A549 (cell line): Measurements from ENCODE around the gene FLYWCH1. TPM values are rescaled to one million over a fixed set of nuclear protein-coding genes. Genes with fewer than 3 reads are reported as not detected.

Source experiments
- ATAC-seq, 2 experiments: fragments of 200-7000 bp in 1 of 2; fragments of >200 bp in 1 of 2; cut with Nextera tagmentation in 1 of 2; cut with Tn5 transposase in 1 of 2; 3 replicates each; pipeline versions ENCODE4 v1.8.0 to v1.9.1; 2018 to 2020; ENCODE audit warnings: mild to moderate bottlenecking in 1 of 2, moderate library complexity in 1 of 2
- CTCF ChIA-PET: fragments of 300-600 bp; sonication (Branson Sonifier 250); formaldehyde crosslinking; extraction: SDS; loops from one replicate; lab custom pipeline; 2021; ENCODE audit warnings: antibody characterized with exemption, inconsistent platforms; lab: Yijun Ruan, JAX
- POLR2A ChIA-PET: fragments of 350-600 bp; formaldehyde crosslinking; extraction: SDS; loops from one replicate; lab custom pipeline; 2021; ENCODE audit warnings: antibody characterized with exemption, inconsistent platforms; lab: Yijun Ruan, JAX
- DNase-seq, 2 experiments: peaks; one replicate each; pipeline versions ENCODE4 v3.0.0 to v3.0.0-alpha.2; 2011 to 2016; ENCODE audit warnings: low read depth in 1 of 2, low spot score in 1 of 2
- FAIRE-seq: peaks from 2 replicates; lab custom pipeline; 2011; peaks lifted over from hg19 to GRCh38; lab: Jason Lieb, UNC
- H3K27ac ChIP-seq, 2 experiments: fragments of >200 bp; sonication (Bioruptor Twin); formaldehyde crosslinking; 3 replicates each; pipeline ENCODE4 v1.5.1; 2016 to 2017
- H3K4me1 ChIP-seq: fragments of >200 bp; sonication (Bioruptor Twin); formaldehyde crosslinking; 3 replicates; pipeline ENCODE4 v1.6.1; 2016
- H3K4me2 ChIP-seq: fragments of >200 bp; sonication (Bioruptor Twin); formaldehyde crosslinking; 3 replicates; pipeline ENCODE4 v1.6.1; 2016
- H3K4me3 ChIP-seq: fragments of >200 bp; sonication (Bioruptor Twin); formaldehyde crosslinking; 3 replicates; pipeline ENCODE4 v1.5.1; 2016
- H3K9me3 ChIP-seq: fragments of >200 bp; sonication (Bioruptor Twin); formaldehyde crosslinking; 3 replicates; pipeline ENCODE4 v1.6.1; 2016
- BHLHE40 ChIP-seq: IDR thresholded peaks from 2 replicates; pipeline ENCODE4 v1.6.1; 2012; ENCODE audit warnings: low read depth, low read length, inconsistent platforms
- CBX8 ChIP-seq: fragments of 200-600 bp; sonication (generic); IDR thresholded peaks from 2 replicates; pipeline ENCODE4 v1.6.1; 2016
- CHD4 ChIP-seq: fragments of 200-600 bp; sonication (generic); IDR thresholded peaks from 2 replicates; pipeline ENCODE4 v1.6.1; 2016; ENCODE audit warnings: antibody characterized with exemption, mild to moderate bottlenecking, borderline replicate concordance
- EHMT2 ChIP-seq: fragments of 200-600 bp; sonication (generic); IDR thresholded peaks from 2 replicates; pipeline ENCODE4 v1.6.1; 2016; ENCODE audit warnings: antibody characterized with exemption, low read depth, mild to moderate bottlenecking, moderate library complexity
- ESRRA ChIP-seq: fragments of 150-350 bp; IDR thresholded peaks from 2 replicates; pipeline ENCODE4 v1.6.1; 2014; ENCODE audit warnings: mild to moderate bottlenecking, low read length, borderline replicate concordance
- FOSL2 ChIP-seq, 2 experiments: fragments of 450-650 bp in 1 of 2; fragments of >200 bp in 1 of 2; sonication (Bioruptor Twin) in 1 of 2; formaldehyde crosslinking; IDR thresholded peaks; 2 replicates each; pipeline versions ENCODE4 v1.5.0 to v1.6.1; 2016 to 2020; ENCODE audit warnings: mild to moderate bottlenecking in 1 of 2, moderate library complexity in 1 of 2
- FOXS1 ChIP-seq: fragments of 250-450 bp; sonication (Bioruptor Pico); IDR thresholded peaks from 2 replicates; pipeline ENCODE4 v1.5.0; 2020; ENCODE audit warnings: mild to moderate bottlenecking, moderate library complexity
- GATA3 ChIP-seq: IDR thresholded peaks from 2 replicates; pipeline ENCODE4 v1.6.1; 2012; ENCODE audit warnings: borderline replicate concordance
- HDAC2 ChIP-seq: fragments of 200-600 bp; sonication (generic); IDR thresholded peaks from 2 replicates; pipeline ENCODE4 v1.6.1; 2016
- HEYL ChIP-seq: fragments of 250-450 bp; sonication (Bioruptor Pico); IDR thresholded peaks from 2 replicates; pipeline ENCODE4 v1.8.0; 2021; ENCODE audit warnings: mild to moderate bottlenecking, moderate library complexity
- HOXB13 ChIP-seq: fragments of 250-450 bp; sonication (Bioruptor Pico); IDR thresholded peaks from 2 replicates; pipeline ENCODE4 v1.5.0; 2020; ENCODE audit warnings: low read depth, mild to moderate bottlenecking, moderate library complexity
- JUN ChIP-seq, 2 experiments: fragments of >200 bp; sonication (Bioruptor Twin); formaldehyde crosslinking; IDR thresholded peaks; 2 replicates in 1 of 2; 3 replicates in 1 of 2; pipeline ENCODE4 v1.6.1; 2016 to 2017
- KDM1A ChIP-seq: fragments of 200-600 bp; sonication (generic); IDR thresholded peaks from 2 replicates; pipeline ENCODE4 v1.6.1; 2016; ENCODE audit warnings: low read depth, mild to moderate bottlenecking
- MAFK ChIP-seq: fragments of 450-650 bp; IDR thresholded peaks from 2 replicates; pipeline ENCODE4 v1.6.1; 2014; ENCODE audit not compliant: partially characterized antibody
- MYC ChIP-seq: IDR thresholded peaks from 2 replicates; pipeline ENCODE4 v1.6.1; 2012; ENCODE audit warnings: mild to moderate bottlenecking, inconsistent platforms, low read length, improper control_type of control experiment, borderline replicate concordance
- NFE2L2 ChIP-seq: fragments of 150-350 bp; conservative IDR thresholded peaks from 2 replicates; pipeline ENCODE4 v1.6.1; 2014; ENCODE audit warnings: low read length
- NPAS2 ChIP-seq: fragments of 250-450 bp; sonication (Bioruptor Pico); IDR thresholded peaks from 2 replicates; pipeline ENCODE4 v1.8.0; 2022; ENCODE audit warnings: mild to moderate bottlenecking, moderate library complexity, borderline replicate concordance
- RCOR1 ChIP-seq: fragments of 150-350 bp; IDR thresholded peaks from 2 replicates; pipeline ENCODE4 v1.6.1; 2014; ENCODE audit warnings: antibody characterized with exemption, low read length, low read depth
- RFX5 ChIP-seq: fragments of 450-650 bp; IDR thresholded peaks from 2 replicates; pipeline ENCODE4 v1.7.1; 2014; ENCODE audit warnings: antibody characterized with exemption, mild to moderate bottlenecking, moderate library complexity
- RNF2 ChIP-seq: fragments of 200-600 bp; sonication (generic); IDR thresholded peaks from 2 replicates; pipeline ENCODE4 v1.6.1; 2016; ENCODE audit warnings: low read depth, mild to moderate bottlenecking, antibody characterized with exemption, moderate library complexity, borderline replicate concordance
- SREBF2 ChIP-seq: fragments of 450-650 bp; IDR thresholded peaks from 2 replicates; pipeline ENCODE4 v1.6.1; 2014; ENCODE audit warnings: mild to moderate bottlenecking, moderate library complexity
- TFCP2L1 ChIP-seq: fragments of 250-450 bp; sonication (Bioruptor Pico); IDR thresholded peaks from 2 replicates; pipeline ENCODE4 v1.5.0; 2021; ENCODE audit warnings: mild to moderate bottlenecking
- TP53 ChIP-seq: fragments of 250-450 bp; sonication (Bioruptor Pico); IDR thresholded peaks from 2 replicates; pipeline ENCODE4 v1.5.0; 2021; ENCODE audit warnings: mild to moderate bottlenecking, moderate library complexity
- ZC3H11A ChIP-seq: fragments of 450-650 bp; IDR thresholded peaks from 2 replicates; pipeline ENCODE4 v1.6.1; 2014; ENCODE audit warnings: antibody characterized with exemption, mild to moderate bottlenecking
- ZNF302 ChIP-seq: fragments of 250-450 bp; sonication (Bioruptor Pico); IDR thresholded peaks from 2 replicates; pipeline ENCODE4 v1.9.0; 2021; ENCODE audit warnings: inconsistent platforms, mild to moderate bottlenecking, moderate library complexity
- ZSCAN20 ChIP-seq: fragments of 250-450 bp; sonication (Bioruptor Pico); IDR thresholded peaks from 2 replicates; pipeline ENCODE4 v1.8.0; 2022; ENCODE audit warnings: mild to moderate bottlenecking, moderate library complexity
- WGBS: methylation state at CpG from one replicate; pipeline ENCODE4 v1.1.6; 2017; ENCODE audit errors: missing lambda C conversion rate; 5-methylcytosine and 5-hydroxymethylcytosine counted together
- polyA plus RNA-seq, 4 experiments: library from polyadenylated mRNA; depleted of rRNA in 3 of 4; stranded (reverse); fragments of >200 nt; fragmentation: RNase III in 1 of 4; extraction: RNeasy Plus Mini Kit Qiagen cat#74134 plus additional on column Dnase treatment in 1 of 4; gene quantifications; 2 replicates in 3 of 4; 3 replicates in 1 of 4; pipeline ENCODE4 v1.2.3, GENCODE V29; 2011 to 2017
- TF ChIP-seq, protein P1 (sequence below): fragments of 250-450 bp; sonication (Bioruptor Pico); IDR thresholded peaks from 2 replicates; pipeline ENCODE4 v1.5.0; 2021; ENCODE audit warnings: mild to moderate bottlenecking, moderate library complexity, borderline replicate concordance
- TF ChIP-seq, protein P2 (sequence below): fragments of 450-650 bp; IDR thresholded peaks from 2 replicates; pipeline ENCODE4 v1.6.1; 2014; ENCODE audit warnings: antibody characterized with exemption
- TF ChIP-seq, protein P3 (sequence below): IDR thresholded peaks from 2 replicates; pipeline ENCODE4 v1.6.1; 2012

Gene FLYWCH1
- polyA plus RNA-seq, 2 of the 4 experiments (the other 2 are of a cell fraction), result 9.3 to 22.5 TPM

DNA sequence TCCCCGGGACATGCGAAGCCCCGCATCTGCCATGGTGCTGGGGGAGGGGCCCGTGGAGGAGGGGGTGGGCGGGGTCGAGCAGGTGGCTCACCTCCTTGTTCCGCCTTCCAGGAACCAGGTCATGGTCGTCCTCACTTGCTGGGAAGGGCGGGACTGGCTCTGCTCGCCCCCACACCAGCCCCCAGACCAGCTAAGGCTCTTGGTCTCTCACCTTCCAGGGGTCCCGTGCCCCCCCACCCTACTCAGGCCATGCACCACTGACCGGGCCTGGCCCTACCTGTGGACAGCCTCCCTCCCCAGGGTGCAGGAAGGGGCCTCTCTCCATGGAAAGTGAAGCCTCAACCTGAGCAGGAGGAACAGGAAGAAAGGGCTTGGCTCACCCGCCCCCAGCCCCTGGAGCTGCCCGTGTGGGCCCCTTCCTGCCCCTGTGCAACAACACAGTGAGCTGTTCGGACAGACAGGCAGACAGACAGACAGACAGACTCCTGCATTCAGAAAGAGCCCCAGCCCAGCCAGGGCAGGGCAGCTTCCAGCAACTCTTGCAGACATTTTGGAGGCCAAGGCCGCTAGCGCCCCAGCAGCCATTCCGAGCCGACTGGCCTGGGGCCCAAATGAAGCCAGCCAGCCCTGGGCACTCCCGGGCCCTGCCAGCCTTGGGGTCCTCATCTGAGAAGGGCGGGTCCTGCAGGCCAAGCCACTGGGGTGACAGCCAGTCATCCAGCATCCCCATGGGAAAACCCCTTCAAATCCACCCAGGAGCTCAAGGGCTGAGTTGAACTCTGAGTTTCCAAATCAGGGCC is 44.2 kb downstream of the FLYWCH1 start:
- ATAC-seq, result peak; percentile 16 to 18; a peak in 5 of 6 replicates
- POLR2A ChIA-PET, result no interaction called here
- DNase-seq, result no peak
- TF ChIP-seq RNF2, result no peak
- TF ChIP-seq SREBF2, result no peak
- TF ChIP-seq, protein P1, sequence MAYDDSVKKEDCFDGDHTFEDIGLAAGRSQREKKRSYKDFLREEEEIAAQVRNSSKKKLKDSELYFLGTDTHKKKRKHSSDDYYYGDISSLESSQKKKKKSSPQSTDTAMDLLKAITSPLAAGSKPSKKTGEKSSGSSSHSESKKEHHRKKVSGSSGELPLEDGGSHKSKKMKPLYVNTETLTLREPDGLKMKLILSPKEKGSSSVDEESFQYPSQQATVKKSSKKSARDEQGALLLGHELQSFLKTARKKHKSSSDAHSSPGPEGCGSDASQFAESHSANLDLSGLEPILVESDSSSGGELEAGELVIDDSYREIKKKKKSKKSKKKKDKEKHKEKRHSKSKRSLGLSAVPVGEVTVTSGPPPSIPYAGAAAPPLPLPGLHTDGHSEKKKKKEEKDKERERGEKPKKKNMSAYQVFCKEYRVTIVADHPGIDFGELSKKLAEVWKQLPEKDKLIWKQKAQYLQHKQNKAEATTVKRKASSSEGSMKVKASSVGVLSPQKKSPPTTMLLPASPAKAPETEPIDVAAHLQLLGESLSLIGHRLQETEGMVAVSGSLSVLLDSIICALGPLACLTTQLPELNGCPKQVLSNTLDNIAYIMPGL, result no peak
- TF ChIP-seq KDM1A, result no peak
- TF ChIP-seq, protein P2, sequence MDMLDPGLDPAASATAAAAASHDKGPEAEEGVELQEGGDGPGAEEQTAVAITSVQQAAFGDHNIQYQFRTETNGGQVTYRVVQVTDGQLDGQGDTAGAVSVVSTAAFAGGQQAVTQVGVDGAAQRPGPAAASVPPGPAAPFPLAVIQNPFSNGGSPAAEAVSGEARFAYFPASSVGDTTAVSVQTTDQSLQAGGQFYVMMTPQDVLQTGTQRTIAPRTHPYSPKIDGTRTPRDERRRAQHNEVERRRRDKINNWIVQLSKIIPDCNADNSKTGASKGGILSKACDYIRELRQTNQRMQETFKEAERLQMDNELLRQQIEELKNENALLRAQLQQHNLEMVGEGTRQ, result no peak
- no peak for TF ChIP-seq NFE2L2
- no peak for TF ChIP-seq TFCP2L1 (CRISPR knock-in tag)
- no peak for TF ChIP-seq ZNF302
- no peak for TF ChIP-seq ZC3H11A
- TF ChIP-seq BHLHE40, result no peak
- no peak for TF ChIP-seq CBX8
- no peak for TF ChIP-seq ESRRA
- TF ChIP-seq TP53 (CRISPR knock-in tag), result no peak
- TF ChIP-seq MYC, result no peak
- no peak for TF ChIP-seq CHD4
- no peak for TF ChIP-seq MAFK
- no peak for TF ChIP-seq EHMT2
- TF ChIP-seq GATA3, result no peak
- TF ChIP-seq, protein P3, sequence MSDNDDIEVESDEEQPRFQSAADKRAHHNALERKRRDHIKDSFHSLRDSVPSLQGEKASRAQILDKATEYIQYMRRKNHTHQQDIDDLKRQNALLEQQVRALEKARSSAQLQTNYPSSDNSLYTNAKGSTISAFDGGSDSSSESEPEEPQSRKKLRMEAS, result no peak
- TF ChIP-seq, all 56 proteins: peak for 0
- H3K27ac ChIP-seq, result no peak overlapping the region
- 73% methylated on average over 5 of the region's 21 CpGs for WGBS
- H3K4me3 ChIP-seq, result no peak overlapping the region
- no peak for FAIRE-seq
- H3K9me3 ChIP-seq, result no peaks in the 10 kb centered on the region
- CTCF ChIA-PET, result interaction anchor here (0.7 to 1.4 kb wide), 6 partner anchors 10 to 42 kb away, joined by 3 to 8 read pairs (median 4); partner anchors contain the start of gene PAQR4
- H3K4me1 ChIP-seq, result peaks cover 11% of the 10 kb centered on the region
- no peak overlapping the region for H3K4me2 ChIP-seq

DNA sequence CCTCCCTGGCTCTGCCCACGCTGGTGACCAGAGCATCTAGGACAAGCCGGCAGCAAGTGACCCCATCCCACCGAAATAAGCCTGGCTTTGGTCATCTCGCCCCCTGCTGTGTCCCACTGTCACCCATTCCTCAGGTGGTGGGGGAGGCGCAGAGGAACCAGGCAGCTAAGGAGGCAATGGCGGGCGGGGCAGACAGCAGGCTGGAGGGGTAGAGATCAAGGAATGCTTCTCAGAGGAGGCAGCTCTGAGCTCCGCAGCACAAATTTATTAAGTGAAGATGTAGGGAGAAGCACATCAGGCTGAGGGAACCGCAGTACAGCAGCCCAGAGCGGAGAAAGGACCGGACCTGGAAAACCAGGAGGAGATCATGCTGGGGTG is 44.8 kb downstream of the FLYWCH1 start:
- CTCF ChIA-PET, result interaction anchor here (0.8 to 1.4 kb wide), 7 partner anchors 10 to 42 kb away, joined by 3 to 8 read pairs (median 3); partner anchors contain the start of gene PAQR4
- FAIRE-seq (no peak), DNase-seq (no peak), ATAC-seq (no peak)
- Histone ChIP-seq H3K9me3 (no peaks in the 10 kb centered on the region), H3K4me1 (peaks cover 11% of the 10 kb centered on the region), H3K4me2 (no peak overlapping the region)
- 73% methylated on average over 11 of the region's 11 CpGs for WGBS
- TF ChIP-seq CHD4 (no peak), RFX5 (no peak), ZSCAN20 (CRISPR knock-in tag) (no peak), RCOR1 (no peak), FOSL2 (IDR thresholded peaks at IDR 0.05) (no peak), FOSL2 (CRISPR knock-in tag; IDR thresholded peaks at IDR 0.05) (no peak), HDAC2 (no peak), FOXS1 (CRISPR knock-in tag) (no peak), RNF2 (no peak), NPAS2 (CRISPR knock-in tag) (no peak), HEYL (CRISPR knock-in tag) (no peak), GATA3 (no peak), HOXB13 (no peak), JUN (IDR thresholded peaks at IDR 0.05) (no peak)
- TF ChIP-seq, all 56 proteins: peak for 0
- Histone ChIP-seq H3K4me3 (no peak overlapping the region), H3K27ac (no peak overlapping the region)
- POLR2A ChIA-PET, result no interaction called here
